GM18519 (cell line): ENCODE measurements around the gene AQP5.

Experiments
- ATAC-seq: cut with Tn5 transposase; IDR thresholded peaks from one replicate; pipeline ENCODE4 v1.9.1; 2021; ENCODE audit warnings: mild to moderate bottlenecking, moderate library complexity; ENCODE audit not compliant: unreplicated experiment, low FRiP score

Gene AQP5

GRCh38 chr12:50006754-50007442 lies 45.2 kb downstream of the AQP5 start:
- no peak for ATAC-seq

GRCh38 chr12:50013361-50014147 lies 51.9 kb downstream of the AQP5 start:
- ATAC-seq, result no peak

GRCh38 chr12:50014342-50014741 lies 52.7 kb downstream of the AQP5 start:
- ATAC-seq, result no peak
